ENCODE results near the gene ETNPPL.
A peak's percentile ranks its signal among the peaks of the same experiment; 100 is the strongest.

DNA sequence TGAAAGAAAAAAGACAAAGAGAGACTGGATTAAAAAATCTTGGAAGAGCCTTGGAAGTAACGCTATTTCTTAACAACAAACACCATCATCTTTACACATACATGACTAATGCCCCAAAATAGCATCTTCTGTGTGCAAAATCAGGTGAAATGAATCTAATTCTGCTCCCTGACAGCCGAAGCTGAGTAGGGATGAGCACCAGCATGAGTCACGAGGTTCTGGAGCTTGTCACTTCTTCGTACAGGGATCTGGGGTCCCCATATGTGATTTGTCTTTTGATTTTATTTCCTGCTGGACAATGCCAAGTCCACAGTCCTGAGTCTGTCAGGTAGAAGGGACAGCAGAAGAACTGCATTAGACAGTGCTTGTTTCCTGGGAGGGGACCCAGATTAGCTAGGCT lies 56.6 kb downstream of the ETNPPL start:
- TF ChIP-seq, protein P1, sequence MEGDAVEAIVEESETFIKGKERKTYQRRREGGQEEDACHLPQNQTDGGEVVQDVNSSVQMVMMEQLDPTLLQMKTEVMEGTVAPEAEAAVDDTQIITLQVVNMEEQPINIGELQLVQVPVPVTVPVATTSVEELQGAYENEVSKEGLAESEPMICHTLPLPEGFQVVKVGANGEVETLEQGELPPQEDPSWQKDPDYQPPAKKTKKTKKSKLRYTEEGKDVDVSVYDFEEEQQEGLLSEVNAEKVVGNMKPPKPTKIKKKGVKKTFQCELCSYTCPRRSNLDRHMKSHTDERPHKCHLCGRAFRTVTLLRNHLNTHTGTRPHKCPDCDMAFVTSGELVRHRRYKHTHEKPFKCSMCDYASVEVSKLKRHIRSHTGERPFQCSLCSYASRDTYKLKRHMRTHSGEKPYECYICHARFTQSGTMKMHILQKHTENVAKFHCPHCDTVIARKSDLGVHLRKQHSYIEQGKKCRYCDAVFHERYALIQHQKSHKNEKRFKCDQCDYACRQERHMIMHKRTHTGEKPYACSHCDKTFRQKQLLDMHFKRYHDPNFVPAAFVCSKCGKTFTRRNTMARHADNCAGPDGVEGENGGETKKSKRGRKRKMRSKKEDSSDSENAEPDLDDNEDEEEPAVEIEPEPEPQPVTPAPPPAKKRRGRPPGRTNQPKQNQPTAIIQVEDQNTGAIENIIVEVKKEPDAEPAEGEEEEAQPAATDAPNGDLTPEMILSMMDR (IDR thresholded peaks at IDR 0.05): no peak
- TF ChIP-seq POLR2AphosphoS5 (IDR thresholded peaks at IDR 0.05; ENCODE audit: low read depth, low read length) (no peak), FOSL2 (IDR thresholded peaks at IDR 0.05; ENCODE audit: borderline replicate concordance, low read depth) (no peak), EZH2phosphoT487 (IDR thresholded peaks at IDR 0.05; ENCODE audit: borderline replicate concordance, low read depth) (no peak), TAF1 (IDR thresholded peaks at IDR 0.05; ENCODE audit: borderline replicate concordance, low read depth, low read length) (no peak), SIN3A (IDR thresholded peaks at IDR 0.05; ENCODE audit: borderline replicate concordance, low read depth, low read length) (no peak), FOXM1 (IDR thresholded peaks at IDR 0.05; ENCODE audit: low read depth) (no peak), TCF12 (IDR thresholded peaks at IDR 0.05) (peak; percentile 25; the same call in 1 of the 2 replicates), GABPA (IDR thresholded peaks at IDR 0.05; ENCODE audit: low read depth) (no peak), SMC3 (IDR thresholded peaks at IDR 0.05; ENCODE audit: low read depth, low read length) (no peak), FOXJ3 (CRISPR knock-in tag; IDR thresholded peaks at IDR 0.05) (no peak)
- TF ChIP-seq, protein P2, sequence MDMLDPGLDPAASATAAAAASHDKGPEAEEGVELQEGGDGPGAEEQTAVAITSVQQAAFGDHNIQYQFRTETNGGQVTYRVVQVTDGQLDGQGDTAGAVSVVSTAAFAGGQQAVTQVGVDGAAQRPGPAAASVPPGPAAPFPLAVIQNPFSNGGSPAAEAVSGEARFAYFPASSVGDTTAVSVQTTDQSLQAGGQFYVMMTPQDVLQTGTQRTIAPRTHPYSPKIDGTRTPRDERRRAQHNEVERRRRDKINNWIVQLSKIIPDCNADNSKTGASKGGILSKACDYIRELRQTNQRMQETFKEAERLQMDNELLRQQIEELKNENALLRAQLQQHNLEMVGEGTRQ (IDR thresholded peaks at IDR 0.05; ENCODE audit: borderline replicate concordance, low read depth, low read length): no peak
- TF ChIP-seq, protein P3, sequence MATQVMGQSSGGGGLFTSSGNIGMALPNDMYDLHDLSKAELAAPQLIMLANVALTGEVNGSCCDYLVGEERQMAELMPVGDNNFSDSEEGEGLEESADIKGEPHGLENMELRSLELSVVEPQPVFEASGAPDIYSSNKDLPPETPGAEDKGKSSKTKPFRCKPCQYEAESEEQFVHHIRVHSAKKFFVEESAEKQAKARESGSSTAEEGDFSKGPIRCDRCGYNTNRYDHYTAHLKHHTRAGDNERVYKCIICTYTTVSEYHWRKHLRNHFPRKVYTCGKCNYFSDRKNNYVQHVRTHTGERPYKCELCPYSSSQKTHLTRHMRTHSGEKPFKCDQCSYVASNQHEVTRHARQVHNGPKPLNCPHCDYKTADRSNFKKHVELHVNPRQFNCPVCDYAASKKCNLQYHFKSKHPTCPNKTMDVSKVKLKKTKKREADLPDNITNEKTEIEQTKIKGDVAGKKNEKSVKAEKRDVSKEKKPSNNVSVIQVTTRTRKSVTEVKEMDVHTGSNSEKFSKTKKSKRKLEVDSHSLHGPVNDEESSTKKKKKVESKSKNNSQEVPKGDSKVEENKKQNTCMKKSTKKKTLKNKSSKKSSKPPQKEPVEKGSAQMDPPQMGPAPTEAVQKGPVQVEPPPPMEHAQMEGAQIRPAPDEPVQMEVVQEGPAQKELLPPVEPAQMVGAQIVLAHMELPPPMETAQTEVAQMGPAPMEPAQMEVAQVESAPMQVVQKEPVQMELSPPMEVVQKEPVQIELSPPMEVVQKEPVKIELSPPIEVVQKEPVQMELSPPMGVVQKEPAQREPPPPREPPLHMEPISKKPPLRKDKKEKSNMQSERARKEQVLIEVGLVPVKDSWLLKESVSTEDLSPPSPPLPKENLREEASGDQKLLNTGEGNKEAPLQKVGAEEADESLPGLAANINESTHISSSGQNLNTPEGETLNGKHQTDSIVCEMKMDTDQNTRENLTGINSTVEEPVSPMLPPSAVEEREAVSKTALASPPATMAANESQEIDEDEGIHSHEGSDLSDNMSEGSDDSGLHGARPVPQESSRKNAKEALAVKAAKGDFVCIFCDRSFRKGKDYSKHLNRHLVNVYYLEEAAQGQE (IDR thresholded peaks at IDR 0.05; ENCODE audit: low read depth, low read length): no peak
- TF ChIP-seq, protein P4, sequence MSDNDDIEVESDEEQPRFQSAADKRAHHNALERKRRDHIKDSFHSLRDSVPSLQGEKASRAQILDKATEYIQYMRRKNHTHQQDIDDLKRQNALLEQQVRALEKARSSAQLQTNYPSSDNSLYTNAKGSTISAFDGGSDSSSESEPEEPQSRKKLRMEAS (IDR thresholded peaks at IDR 0.05; ENCODE audit: low read depth): no peak
